Left lung (tissue), 10 donors: ENCODE measurements around the gene PTPN21. TPM values are rescaled to one million over a fixed set of nuclear protein-coding genes. Genes with fewer than 3 reads are reported as not detected.

Experiments
- ATAC-seq: fragments of 200-7000 bp; cut with Tn5 transposase; one replicate; pipeline ENCODE4 v1.9.1; 2020; ENCODE audit warnings: moderate library complexity
- DNase-seq, 4 donors: peaks; one replicate each; pipeline ENCODE4 v3.0.0-alpha.2; 2013 to 2020
- H3K27ac ChIP-seq, 2 donors: fragments of 200-600 bp; sonication (generic) in 1 of 2; one replicate each; pipeline versions ENCODE4 v1.5.0 to v1.8.0; 2020 to 2021
- H3K27me3 ChIP-seq, 2 donors: fragments of 200-600 bp; sonication (generic) in 1 of 2; one replicate each; pipeline versions ENCODE4 v1.5.0 to v1.8.0; 2020 to 2021
- H3K36me3 ChIP-seq, 2 donors: fragments of 200-600 bp; sonication (generic) in 1 of 2; one replicate each; pipeline versions ENCODE4 v1.5.0 to v1.8.0; 2020 to 2021
- H3K4me1 ChIP-seq, 2 donors: fragments of 200-600 bp; one replicate each; pipeline ENCODE4 v1.8.0; 2021
- H3K4me3 ChIP-seq, 2 donors: fragments of 200-600 bp; sonication (generic) in 1 of 2; one replicate each; pipeline versions ENCODE4 v1.5.0 to v1.8.0; 2020 to 2021; ENCODE audit warnings: mild to moderate bottlenecking in 1 of 2
- H3K9me3 ChIP-seq, 2 donors: fragments of 200-600 bp; sonication (generic) in 1 of 2; one replicate each; pipeline versions ENCODE4 v1.5.0 to v1.8.0; 2020 to 2021
- intact Hi-C, 2 donors: fragments of 100-400 bp; cut with DNase I; formaldehyde crosslinking; loops; one replicate each; pipeline versions ENCODE4 v1.11.2 to v1.14.2; 2022
- polyA plus RNA-seq, 6 donors: library from polyadenylated mRNA; unstranded; fragments of 120-200 nt; gene quantifications; one replicate each; pipeline ENCODE4 v1.2.1, GENCODE V29; 2013; ENCODE audit not compliant: insufficient read length in 6 of 6
- total RNA-seq, 2 donors: library from RNA; stranded (reverse); fragmentation: NEBNext Ultra II Directional; extraction: Animal tissue kit (Norgen Biotek cat#: 25700); gene quantifications; one replicate each; pipeline ENCODE4 v1.2.1, GENCODE V29; 2021
- TF ChIP-seq, protein P1 (sequence below), 2 donors: fragments of 200-600 bp; sonication (generic) in 1 of 2; IDR thresholded peaks; one replicate each; pipeline versions ENCODE4 v1.5.0 to v1.8.0; 2021; ENCODE audit warnings: antibody characterized with exemption in 2 of 2
- donor health status: DM: no; HTN: yes; CAD: no.
- donor health status: DM: no; HTN: no; CAD: no.

PTPN21 gene
- total and polyA plus RNA-seq, 8 donors, result 26.8 to 35.9 (median 29.8) TPM

DNA sequence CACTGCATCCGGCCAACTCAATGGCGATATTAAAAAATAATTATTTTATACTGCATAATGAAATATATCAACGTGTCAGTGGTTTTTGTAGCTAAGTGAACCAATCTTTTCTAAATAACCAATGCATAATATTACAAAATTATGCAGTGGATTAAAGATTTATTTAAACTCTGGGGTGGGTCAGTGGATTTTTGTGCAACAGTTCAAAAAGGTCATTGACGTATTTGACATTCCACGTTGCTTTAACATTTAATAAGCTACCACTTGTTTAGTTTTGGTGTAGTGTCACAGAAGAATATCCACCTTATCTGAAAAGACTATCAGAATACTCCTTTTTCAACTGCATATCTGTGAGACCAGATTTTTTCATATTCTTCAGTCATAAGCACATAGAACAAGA lies 10.6 kb upstream of the PTPN21 start:
- H3K4me1 ChIP-seq, result peaks cover 10 to 17% of the 10 kb centered on the region in 2 donors
- H3K27ac ChIP-seq, result no peak overlapping the region
- no peaks in the 10 kb centered on the region for H3K9me3 ChIP-seq
- no peak for DNase-seq
- no peak overlapping the region for H3K4me3 ChIP-seq
- TF ChIP-seq, protein P1, sequence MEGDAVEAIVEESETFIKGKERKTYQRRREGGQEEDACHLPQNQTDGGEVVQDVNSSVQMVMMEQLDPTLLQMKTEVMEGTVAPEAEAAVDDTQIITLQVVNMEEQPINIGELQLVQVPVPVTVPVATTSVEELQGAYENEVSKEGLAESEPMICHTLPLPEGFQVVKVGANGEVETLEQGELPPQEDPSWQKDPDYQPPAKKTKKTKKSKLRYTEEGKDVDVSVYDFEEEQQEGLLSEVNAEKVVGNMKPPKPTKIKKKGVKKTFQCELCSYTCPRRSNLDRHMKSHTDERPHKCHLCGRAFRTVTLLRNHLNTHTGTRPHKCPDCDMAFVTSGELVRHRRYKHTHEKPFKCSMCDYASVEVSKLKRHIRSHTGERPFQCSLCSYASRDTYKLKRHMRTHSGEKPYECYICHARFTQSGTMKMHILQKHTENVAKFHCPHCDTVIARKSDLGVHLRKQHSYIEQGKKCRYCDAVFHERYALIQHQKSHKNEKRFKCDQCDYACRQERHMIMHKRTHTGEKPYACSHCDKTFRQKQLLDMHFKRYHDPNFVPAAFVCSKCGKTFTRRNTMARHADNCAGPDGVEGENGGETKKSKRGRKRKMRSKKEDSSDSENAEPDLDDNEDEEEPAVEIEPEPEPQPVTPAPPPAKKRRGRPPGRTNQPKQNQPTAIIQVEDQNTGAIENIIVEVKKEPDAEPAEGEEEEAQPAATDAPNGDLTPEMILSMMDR (IDR thresholded peaks at IDR 0.05), result no peak
- H3K36me3 ChIP-seq, result peaks cover 0 to 30% of the 10 kb centered on the region in 2 donors
- ATAC-seq, result no peak
- H3K27me3 ChIP-seq, result no peaks in the 10 kb centered on the region
- intact Hi-C loops, result loop anchor here in 1 of 2 donors (10.0 kb wide), 1 partner anchor 71 kb away; no protein-coding TSS in a partner anchor

DNA sequence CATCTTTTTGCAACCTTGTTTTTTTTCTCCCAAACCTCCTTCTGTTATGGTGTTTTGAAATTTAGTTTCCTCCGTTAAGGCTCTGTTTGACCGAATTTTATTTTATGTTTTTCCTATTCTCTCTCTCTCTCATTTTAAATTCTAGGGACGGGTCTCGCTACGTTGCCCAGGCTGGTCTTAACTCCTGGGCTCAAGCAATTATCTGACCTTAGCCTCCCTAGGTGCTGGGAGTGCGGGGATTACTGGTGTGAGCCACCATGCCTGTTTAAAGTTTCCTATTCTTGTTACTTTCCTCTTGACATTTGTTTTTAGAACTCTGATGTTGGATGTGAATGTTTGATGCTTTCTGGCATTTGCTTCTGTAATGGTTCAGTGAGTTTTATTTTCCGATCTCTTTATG lies 9.0 kb upstream of the PTPN21 start:
- Histone ChIP-seq H3K36me3 (peaks cover 0 to 15% of the 10 kb centered on the region in 2 donors), H3K4me3 (peak overlapping the region; percentile 90 to 97), H3K27ac (peak overlapping the region; percentile 90 to 91), H3K27me3 (no peaks in the 10 kb centered on the region), H3K4me1 (peaks cover 10 to 17% of the 10 kb centered on the region in 2 donors), H3K9me3 (no peaks in the 10 kb centered on the region)
- no peak for DNase-seq
- TF ChIP-seq, protein P1 (IDR thresholded peaks at IDR 0.05), result no peak
- no peak for ATAC-seq
- intact Hi-C loops, result loop anchor here in 1 of 2 donors (10.0 kb wide), 1 partner anchor 69 kb away; no protein-coding TSS in a partner anchor

DNA sequence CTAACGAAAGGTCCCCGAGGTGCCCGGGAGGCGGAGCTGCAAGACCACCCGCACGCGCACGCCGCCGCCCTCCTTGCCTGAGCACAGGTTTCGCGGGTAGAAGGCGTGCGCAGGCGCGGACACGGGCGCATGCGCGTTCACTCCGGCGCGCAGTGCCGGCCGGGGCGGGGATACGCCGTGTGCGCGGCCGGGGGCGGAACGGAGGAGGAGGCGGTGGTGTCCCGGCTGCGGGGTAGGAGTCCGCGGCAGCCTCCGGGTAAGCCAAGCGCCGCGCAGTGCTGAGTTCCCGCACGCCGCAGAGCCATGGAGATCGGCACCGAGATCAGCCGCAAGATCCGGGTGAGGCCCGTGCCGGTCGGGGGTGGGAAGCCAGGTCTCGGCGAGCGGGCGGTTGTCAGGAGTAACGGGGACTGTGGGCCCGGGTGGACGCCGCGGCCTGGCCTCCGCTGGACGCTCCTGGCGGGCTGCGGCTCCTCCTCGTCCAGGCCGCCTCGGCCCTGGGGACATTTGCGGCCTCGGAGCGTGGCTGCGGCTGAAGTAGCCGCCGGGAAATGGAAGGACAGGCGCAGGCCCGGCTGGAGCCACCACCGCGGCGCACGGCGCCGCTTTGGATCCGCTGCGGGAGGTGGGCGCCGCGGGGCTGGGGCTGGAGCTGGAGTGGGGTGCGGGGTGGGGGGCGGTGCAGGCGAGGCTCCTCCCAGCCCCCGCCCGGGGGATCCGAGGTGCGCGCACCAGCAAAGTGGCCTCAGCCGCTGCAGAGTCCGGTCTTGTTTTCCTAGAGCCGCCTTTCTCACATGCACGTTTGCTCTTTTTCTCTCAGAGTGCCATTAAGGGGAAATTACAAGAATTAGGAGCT lies 8.3 kb upstream of the PTPN21 start, which contains the start of gene ZC3H14:
TSS of gene ZC3H14 (plus strand) at position 207 of the 856 bp plus-strand sequence. CDS start at position 304, 97 bp downstream.
- intact Hi-C loops, result loop anchor here in 1 of 2 donors (10.0 kb wide), 1 partner anchor 68 kb away; no protein-coding TSS in a partner anchor
- H3K4me3 ChIP-seq, result peak within 1 kb of the TSS; percentile 90 to 97
- peak within 1 kb of the TSS; percentile 90 to 91 for H3K27ac ChIP-seq
- H3K27me3 ChIP-seq, result no peaks in the 10 kb centered on the region
- H3K4me1 ChIP-seq, result peaks cover 10 to 17% of the 10 kb centered on the region in 2 donors
- no peaks in the 10 kb centered on the region for H3K9me3 ChIP-seq
- peaks cover 0 to 7% of the 10 kb centered on the region in 2 donors for H3K36me3 ChIP-seq
- TF ChIP-seq, protein P1 (IDR thresholded peaks at IDR 0.05), result no peak
- DNase-seq (peak; percentile 86 to 96 (median 90)), ATAC-seq (peak; percentile 98)

GRCh38 chr14:88562532-88562830 lies 7.7 kb upstream of the PTPN21 start:
- TF ChIP-seq, protein P1 (IDR thresholded peaks at IDR 0.05), result no peak
- no peak for DNase-seq
- no peak for ATAC-seq
- intact Hi-C loops, result loop anchor here in 1 of 2 donors (10.0 kb wide), 1 partner anchor 68 kb away; no protein-coding TSS in a partner anchor
- peaks cover 10 to 17% of the 10 kb centered on the region in 2 donors for H3K4me1 ChIP-seq
- peaks cover 0 to under 1% of the 10 kb centered on the region in 2 donors for H3K36me3 ChIP-seq
- no peaks in the 10 kb centered on the region for H3K9me3 ChIP-seq
- peaks cover 0 to 3% of the 10 kb centered on the region in 2 donors for H3K27me3 ChIP-seq
- peak overlapping the region; percentile 90 to 97 for H3K4me3 ChIP-seq
- H3K27ac ChIP-seq, result peak overlapping the region; percentile 90 to 91

DNA sequence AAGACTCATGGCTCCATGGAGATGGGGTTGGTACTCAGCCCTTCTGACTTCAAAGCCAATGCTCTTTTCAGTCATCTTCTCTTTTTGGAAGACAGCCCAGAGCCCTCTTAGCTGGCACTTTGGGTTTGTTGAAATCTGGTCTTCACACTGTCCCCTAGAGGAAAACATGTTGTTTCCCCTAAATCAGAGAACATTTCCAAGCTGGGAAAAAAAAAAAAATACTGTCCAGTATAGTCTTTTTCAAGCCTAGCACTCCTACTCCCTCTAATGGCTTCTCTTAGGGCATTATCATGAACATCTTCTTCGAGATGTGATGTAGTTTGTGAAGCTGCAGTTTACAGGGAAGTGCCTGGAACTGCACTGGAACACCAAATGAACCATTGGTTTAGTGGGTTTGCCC lies 5.0 kb upstream of the PTPN21 start:
- Histone ChIP-seq H3K36me3 (no peaks in the 10 kb centered on the region), H3K27me3 (peaks cover 0 to 27% of the 10 kb centered on the region in 2 donors), H3K4me3 (no peak overlapping the region), H3K9me3 (no peaks in the 10 kb centered on the region), H3K4me1 (peaks cover 16 to 17% of the 10 kb centered on the region in 2 donors), H3K27ac (no peak overlapping the region)
- intact Hi-C loops, result loop anchor here in 1 of 2 donors (10.0 kb wide), 1 partner anchor 65 kb away; no protein-coding TSS in a partner anchor
- DNase-seq (peak in 2 of 4 donors; percentile 26 to 42), ATAC-seq (no peak)
- TF ChIP-seq, protein P1 (IDR thresholded peaks at IDR 0.05), result peak in 1 of 2 donors; percentile 18
